ENCODE measurements around the gene SLC5A2.
A peak's percentile ranks its signal among the peaks of the same experiment; 100 is the strongest.
"Not testable (repeated sequence)": the region's sequence is repeated elsewhere in the genome, so short reads cannot be mapped to it uniquely, and the experiment has no call there.

The SLC5A2 gene

GRCh38 chr16:31483081-31483480 lies at the start of gene SLC5A2:
Gene SLC5A2, plus strand, starts transcription at chr16:31483123. Its CDS starts 14 bp downstream, at chr16:31483137.
- DNase-seq (ENCODE audit: low read depth), result no peak

GRCh38 chr16:31435341-31436220 lies 47.3 kb upstream of the SLC5A2 start:
- no peak for DNase-seq (ENCODE audit: low read depth)

- DNase-seq (ENCODE audit: low read depth), result no peak
Measured at GRCh38 chr16:31436221-31437045, 46.5 kb upstream of the SLC5A2 start.

- DNase-seq (ENCODE audit: low read depth), result no peak
Measured at GRCh38 chr16:31438414-31438813, 44.5 kb upstream of the SLC5A2 start.

- not testable (repeated sequence) for DNase-seq (ENCODE audit: low read depth)
Measured at GRCh38 chr16:31439023-31439422, 43.9 kb upstream of the SLC5A2 start.

- no peak for DNase-seq (ENCODE audit: low read depth)
Measured at GRCh38 chr16:31439519-31439918, 43.4 kb upstream of the SLC5A2 start.

- no peak for DNase-seq (ENCODE audit: low read depth)
Measured at GRCh38 chr16:31440516-31441184, 42.3 kb upstream of the SLC5A2 start.

GRCh38 chr16:31441956-31442355 lies 41.0 kb upstream of the SLC5A2 start:
- no peak for DNase-seq (ENCODE audit: low read depth)

- not testable (repeated sequence) for DNase-seq (ENCODE audit: low read depth)
Measured at GRCh38 chr16:31445931-31446330, 37.0 kb upstream of the SLC5A2 start.

GRCh38 chr16:31451201-31451600 lies 31.7 kb upstream of the SLC5A2 start:
- no peak for DNase-seq (ENCODE audit: low read depth)

GRCh38 chr16:31451681-31452351 lies 31.1 kb upstream of the SLC5A2 start:
- peak; percentile 68 for DNase-seq (ENCODE audit: low read depth)

GRCh38 chr16:31452631-31453106 lies 30.3 kb upstream of the SLC5A2 start:
- DNase-seq (ENCODE audit: low read depth), result peak; percentile 90

GRCh38 chr16:31453255-31454204 lies 29.4 kb upstream of the SLC5A2 start:
- peak; percentile 84 for DNase-seq (ENCODE audit: low read depth)

- DNase-seq (ENCODE audit: low read depth), result no peak
Measured at GRCh38 chr16:31455601-31456314, 27.2 kb upstream of the SLC5A2 start.

- DNase-seq (ENCODE audit: low read depth), result no peak
Measured at GRCh38 chr16:31456988-31457360, 25.9 kb upstream of the SLC5A2 start.

- DNase-seq (ENCODE audit: low read depth), result peak; percentile 33
Measured at GRCh38 chr16:31458073-31458843, 24.7 kb upstream of the SLC5A2 start.

GRCh38 chr16:31458844-31459686 lies 23.9 kb upstream of the SLC5A2 start, which contains the start of gene ARMC5:
Gene ARMC5, plus strand, starts transcription at chr16:31459501. Its CDS starts 24 bp downstream, at chr16:31459525.
- DNase-seq (ENCODE audit: low read depth), result peak; percentile 98

All from fibroblast of gingiva (primary cell).